GM12801 (cell line): Measurements from ENCODE around the gene AOPEP.

Experiments
- CTCF ChIP-seq: IDR thresholded peaks from one replicate; pipeline ENCODE4 v1.5.1; 2011; ENCODE audit warnings: control low read depth; ENCODE audit not compliant: insufficient read length; ENCODE audit errors: extremely low read depth

AOPEP gene

GRCh38 chr9:95105519-95106287 lies 379.2 kb downstream of the AOPEP start:
- no peak for TF ChIP-seq CTCF

GRCh38 chr9:95107001-95107749 lies 380.7 kb downstream of the AOPEP start:
- no peak for TF ChIP-seq CTCF

- TF ChIP-seq CTCF: no peak
These were observed 381.5 kb downstream of the AOPEP start for GRCh38 chr9:95107976-95108375.

GRCh38 chr9:95108777-95109176 lies 382.3 kb downstream of the AOPEP start:
- TF ChIP-seq CTCF: no peak

GRCh38 chr9:95109456-95109855 lies 383.0 kb downstream of the AOPEP start:
- no peak for TF ChIP-seq CTCF

- no peak for TF ChIP-seq CTCF
These were observed 384.5 kb downstream of the AOPEP start for GRCh38 chr9:95110921-95111525.

- no peak for TF ChIP-seq CTCF
These were observed 385.2 kb downstream of the AOPEP start for GRCh38 chr9:95111716-95112115.
